Measurements from ENCODE around the gene RPL28. TPM values are rescaled to one million over a fixed set of nuclear protein-coding genes. Genes with fewer than 3 reads are reported as not detected.
"Not testable (repeated sequence)": the region's sequence is repeated elsewhere in the genome, so short reads cannot be mapped to it uniquely, and the experiment has no call there.

Gene RPL28
- total RNA-seq, 1 donor from 2014 or later: 1,790 TPM

- Mint-ChIP-seq H3K36me3 (peaks cover 31% of the 10 kb centered on the region), H3K4me1 (peaks cover 16% of the 10 kb centered on the region), H3K4me3 (no peak overlapping the region), H3K27ac (no peak overlapping the region), H3K27me3 (ENCODE audit: low read depth) (no peaks in the 10 kb centered on the region), H3K9me3 (no peaks in the 10 kb centered on the region)
- no peak for DNase-seq (ENCODE audit: low spot score in 2 of 2, unreplicated experiment in 2 of 2)
- no peak for TF ChIP-seq CTCF (IDR thresholded peaks at IDR 0.05; ENCODE audit: unreplicated experiment)
Observed at GRCh38 chr19:55402509-55402908, 16.8 kb downstream of the RPL28 start.

- H3K27me3 Mint-ChIP-seq (ENCODE audit: low read depth): peaks cover 3% of the 10 kb centered on the region
- H3K4me3 Mint-ChIP-seq: peak overlapping the region; percentile 88
- peak overlapping the region; percentile 51 for H3K27ac Mint-ChIP-seq
- H3K4me1 Mint-ChIP-seq: peaks cover 20% of the 10 kb centered on the region
- no peak for TF ChIP-seq CTCF (IDR thresholded peaks at IDR 0.05; ENCODE audit: unreplicated experiment)
- peaks cover 25% of the 10 kb centered on the region for H3K36me3 Mint-ChIP-seq
- DNase-seq (ENCODE audit: low spot score in 2 of 2, unreplicated experiment in 2 of 2): no peak
- H3K9me3 Mint-ChIP-seq: peaks cover 9% of the 10 kb centered on the region
Observed at GRCh38 chr19:55405638-55406037, 19.9 kb downstream of the RPL28 start.

- TF ChIP-seq CTCF (IDR thresholded peaks at IDR 0.05; ENCODE audit: unreplicated experiment): no peak
- Mint-ChIP-seq H3K36me3 (peaks cover 22% of the 10 kb centered on the region), H3K4me1 (peaks cover 20% of the 10 kb centered on the region), H3K27me3 (ENCODE audit: low read depth) (peaks cover 5% of the 10 kb centered on the region), H3K4me3 (peak overlapping the region; percentile 88), H3K27ac (peak overlapping the region; percentile 67), H3K9me3 (peaks cover 9% of the 10 kb centered on the region)
- no peak for DNase-seq (ENCODE audit: low spot score in 2 of 2, unreplicated experiment in 2 of 2)
Observed at GRCh38 chr19:55406091-55406825, 20.5 kb downstream of the RPL28 start.

GRCh38 chr19:55406826-55407549 lies 21.3 kb downstream of the RPL28 start:
- peaks cover 19% of the 10 kb centered on the region for H3K36me3 Mint-ChIP-seq
- DNase-seq (ENCODE audit: low spot score in 2 of 2, unreplicated experiment in 2 of 2): no peak
- peaks cover 8% of the 10 kb centered on the region for H3K27me3 Mint-ChIP-seq (ENCODE audit: low read depth)
- H3K4me1 Mint-ChIP-seq: peaks cover 20% of the 10 kb centered on the region
- peaks cover 9% of the 10 kb centered on the region for H3K9me3 Mint-ChIP-seq
- peak overlapping the region; percentile 67 for H3K27ac Mint-ChIP-seq
- peak overlapping the region; percentile 88 for H3K4me3 Mint-ChIP-seq
- TF ChIP-seq CTCF (IDR thresholded peaks at IDR 0.05; ENCODE audit: unreplicated experiment): no peak

GRCh38 chr19:55407550-55407799 lies 21.7 kb downstream of the RPL28 start, which contains the start of gene UBE2S:
Gene UBE2S, minus strand, starts transcription at chr19:55407788. Its CDS starts 199 bp downstream, at chr19:55407589.
- not testable (repeated sequence) for H3K9me3 Mint-ChIP-seq; DNase-seq (ENCODE audit: low spot score in 2 of 2, unreplicated experiment in 2 of 2)
- peaks cover 20% of the 10 kb centered on the region for H3K4me1 Mint-ChIP-seq
- H3K27ac Mint-ChIP-seq: peak within 1 kb of the TSS; percentile 97
- H3K36me3 Mint-ChIP-seq: peaks cover 19% of the 10 kb centered on the region
- H3K4me3 Mint-ChIP-seq: peak within 1 kb of the TSS; percentile 88
- H3K27me3 Mint-ChIP-seq (ENCODE audit: low read depth): peaks cover 11% of the 10 kb centered on the region
